ENCODE data around the gene MFAP3. TPM values are rescaled to one million over a fixed set of nuclear protein-coding genes. Genes with fewer than 3 reads are reported as not detected.

The MFAP3 gene
- total and polyA plus RNA-seq, 2 donors (not counting 3 experiments of a cell fraction or from before 2014, with no cell fraction given): 19.5 to 35.3 TPM

- no peak overlapping the region for H3K9ac ChIP-seq (replicated peaks; ENCODE audit: extremely low read depth, insufficient read depth, low read length)
- no peak for FAIRE-seq
- intact Hi-C loops (cut with micrococcal nuclease): no loop called here
These were observed 21.8 kb downstream of the MFAP3 start for GRCh38 chr5:154060606-154061005.

More at GRCh38 chr5:154060606-154061005, 21.8 kb downstream of the MFAP3 start:
- Histone ChIP-seq H3K27ac (ENCODE audit: insufficient read depth, low read depth, low read length) (no peak overlapping the region), H2AFZ (ENCODE audit: low read depth, low read length) (no peak overlapping the region), H3K4me2 (ENCODE audit: insufficient read depth, low read length) (no peak overlapping the region), H3K4me3 (replicated peaks in 1 of 3; ENCODE audit: insufficient read depth in 1 of 3, low read depth in 1 of 3, low read length in 3 of 3) (no peak overlapping the region), H4K20me1 (replicated peaks; ENCODE audit: control insufficient read depth, extremely low read depth, insufficient read depth, low read length) (no peaks in the 10 kb centered on the region), H3K4me1 (ENCODE audit: control insufficient read depth, extremely low read depth, insufficient read depth, low read length) (no peaks in the 10 kb centered on the region), H3K79me2 (ENCODE audit: control insufficient read depth, insufficient read depth, low read length) (no peaks in the 10 kb centered on the region), H3K36me3 (ENCODE audit: control insufficient read depth in 2 of 2, extremely low read depth in 1 of 2, insufficient read depth in 2 of 2, low read length in 2 of 2) (no peaks in the 10 kb centered on the region), H3K9me1 (replicated peaks; ENCODE audit: control insufficient read depth, extremely low read depth, insufficient read depth, low read length) (no peaks in the 10 kb centered on the region), H3K9me3 (replicated peaks; ENCODE audit: control insufficient read depth, insufficient read depth, low read length) (no peaks in the 10 kb centered on the region), H3K27me3 (ENCODE audit: control insufficient read depth in 2 of 2, insufficient read depth in 2 of 2, low read length in 2 of 2) (no peaks in the 10 kb centered on the region)
- ChIA-PET POLR2A (no interaction called here), CTCF (interaction anchor here (0.7 to 3.2 kb wide), 3 partner anchors 11 to 125 kb away, joined by 4 to 26 read pairs (median 9); no protein-coding TSS in a partner anchor)
- no peak for DNase-seq (ENCODE audit: low read depth, low spot score)
- TF ChIP-seq, protein P1, sequence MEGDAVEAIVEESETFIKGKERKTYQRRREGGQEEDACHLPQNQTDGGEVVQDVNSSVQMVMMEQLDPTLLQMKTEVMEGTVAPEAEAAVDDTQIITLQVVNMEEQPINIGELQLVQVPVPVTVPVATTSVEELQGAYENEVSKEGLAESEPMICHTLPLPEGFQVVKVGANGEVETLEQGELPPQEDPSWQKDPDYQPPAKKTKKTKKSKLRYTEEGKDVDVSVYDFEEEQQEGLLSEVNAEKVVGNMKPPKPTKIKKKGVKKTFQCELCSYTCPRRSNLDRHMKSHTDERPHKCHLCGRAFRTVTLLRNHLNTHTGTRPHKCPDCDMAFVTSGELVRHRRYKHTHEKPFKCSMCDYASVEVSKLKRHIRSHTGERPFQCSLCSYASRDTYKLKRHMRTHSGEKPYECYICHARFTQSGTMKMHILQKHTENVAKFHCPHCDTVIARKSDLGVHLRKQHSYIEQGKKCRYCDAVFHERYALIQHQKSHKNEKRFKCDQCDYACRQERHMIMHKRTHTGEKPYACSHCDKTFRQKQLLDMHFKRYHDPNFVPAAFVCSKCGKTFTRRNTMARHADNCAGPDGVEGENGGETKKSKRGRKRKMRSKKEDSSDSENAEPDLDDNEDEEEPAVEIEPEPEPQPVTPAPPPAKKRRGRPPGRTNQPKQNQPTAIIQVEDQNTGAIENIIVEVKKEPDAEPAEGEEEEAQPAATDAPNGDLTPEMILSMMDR (IDR thresholded peaks at IDR 0.05; ENCODE audit: extremely low read depth in 1 of 2, insufficient read depth in 1 of 2, low read depth in 1 of 2, low read length in 2 of 2): no peak
- TF ChIP-seq MYC (IDR thresholded peaks at IDR 0.05; ENCODE audit: low read depth, low read length) (no peak), FOS (IDR thresholded peaks at IDR 0.05; ENCODE audit: borderline replicate concordance, insufficient read depth, low read length) (no peak), JUN (IDR thresholded peaks at IDR 0.05; ENCODE audit: borderline replicate concordance, insufficient read depth, insufficient read length, low read depth) (no peak), EZH2 (IDR thresholded peaks at IDR 0.05; ENCODE audit: borderline replicate concordance, low read depth, low read length, severe bottlenecking) (no peak), POLR2A (IDR thresholded peaks at IDR 0.05; ENCODE audit: low read depth, low read length) (no peak), POLR2AphosphoS5 (IDR thresholded peaks at IDR 0.05; ENCODE audit: insufficient read depth, low read depth, low read length) (no peak), MAX (IDR thresholded peaks at IDR 0.05; ENCODE audit: insufficient read depth, insufficient read length) (no peak), GATA2 (IDR thresholded peaks at IDR 0.05; ENCODE audit: insufficient read depth, insufficient read length, low read depth, low read length) (no peak)
- dilution Hi-C loops (cut with MboI; ENCODE audit: extremely low pct_ligation_motif_present, low sequenced_read_pairs): no loop called here
- BruUV-seq (replicated peaks): no TSS peak
